IMR-90 (cell line): ENCODE data around the gene TIMM29. TPM values are rescaled to one million over a fixed set of nuclear protein-coding genes. Genes with fewer than 3 reads are reported as not detected.

Experiments used
- ATAC-seq: fragments of 200-7000 bp; cut with Tn5 transposase; 2 replicates; pipeline ENCODE4 v1.9.1; 2020; ENCODE audit warnings: low read depth, mild to moderate bottlenecking, moderate library complexity
- BruUV-seq: library from RNA; stranded (reverse); fragments of 400-500 nt; replicated peaks from 2 replicates; lab custom pipeline; 2021; lab: Mats Ljungman, UMichigan
- CTCF ChIA-PET: fragments of 300-600 bp; formaldehyde crosslinking; extraction: SDS; loops from one replicate; lab custom pipeline; 2021; ENCODE audit warnings: antibody characterized with exemption; lab: Yijun Ruan, JAX
- POLR2A ChIA-PET: fragments of 300-600 bp; sonication (Branson Sonifier 250); formaldehyde crosslinking; loops from one replicate; lab custom pipeline; 2022; ENCODE audit warnings: antibody characterized with exemption; ENCODE audit not compliant: unreplicated experiment; lab: Charles Lee
- DNase-seq: peaks from one replicate; pipeline ENCODE4 v3.0.0; 2013
- H2AFZ ChIP-seq: replicated peaks from 2 replicates; pipeline ENCODE3; 2013; ENCODE audit warnings: low read length, mild to moderate bottlenecking; ENCODE audit not compliant: poor library complexity
- H2AK5ac ChIP-seq: 2 replicates; pipeline ENCODE4 v1.6.1; 2013; ENCODE audit warnings: low read depth, low read length, inconsistent platforms
- H2AK9ac ChIP-seq: replicated peaks from 2 replicates; pipeline ENCODE3; 2013; ENCODE audit warnings: mild to moderate bottlenecking, low read depth, low read length, moderate library complexity; ENCODE audit not compliant: poor library complexity
- H2BK120ac ChIP-seq: 2 replicates; pipeline ENCODE4 v1.6.1; 2013; ENCODE audit warnings: low read depth, low read length, inconsistent platforms
- H2BK15ac ChIP-seq: 3 replicates; pipeline ENCODE4 v1.6.1; 2013; ENCODE audit warnings: low read depth, low read length, inconsistent platforms
- H2BK20ac ChIP-seq: 2 replicates; pipeline ENCODE4 v1.6.1; 2013; ENCODE audit warnings: low read depth, mild to moderate bottlenecking, inconsistent platforms, low read length, moderate library complexity
- H2BK5ac ChIP-seq: 2 replicates; pipeline ENCODE4 v1.6.1; 2013; ENCODE audit warnings: mild to moderate bottlenecking, low read depth, low read length, inconsistent platforms; ENCODE audit not compliant: poor library complexity, severe bottlenecking
- H3K14ac ChIP-seq: replicated peaks from 2 replicates; pipeline ENCODE4 v1.6.1; 2013; ENCODE audit warnings: low read depth, low read length, inconsistent platforms
- H3K18ac ChIP-seq: 2 replicates; pipeline ENCODE4 v1.6.1; 2013; ENCODE audit warnings: low read depth, low read length, control low read depth
- H3K23ac ChIP-seq: 2 replicates; pipeline ENCODE4 v1.6.1; 2013; ENCODE audit warnings: low read depth, low read length, inconsistent platforms
- H3K27ac ChIP-seq: 2 replicates; pipeline ENCODE4 v1.5.1; 2013; ENCODE audit warnings: mild to moderate bottlenecking, control low read depth, low read length; ENCODE audit not compliant: insufficient read depth
- H3K27me3 ChIP-seq: 2 replicates; pipeline ENCODE4 v1.6.1; 2013; ENCODE audit warnings: low read length; ENCODE audit not compliant: control insufficient read depth, insufficient read depth
- H3K36me3 ChIP-seq: 2 replicates; pipeline ENCODE4 v1.6.1; 2013; ENCODE audit warnings: low read length, mixed read lengths; ENCODE audit not compliant: control insufficient read depth, insufficient read depth
- H3K4ac ChIP-seq: 2 replicates; pipeline ENCODE4 v1.6.1; 2013; ENCODE audit warnings: low read depth, low read length, inconsistent platforms
- H3K4me1 ChIP-seq: 2 replicates; pipeline ENCODE4 v1.6.1; 2013; ENCODE audit warnings: low read length, mixed read lengths; ENCODE audit not compliant: control insufficient read depth, insufficient read depth
- H3K4me2 ChIP-seq: 2 replicates; pipeline ENCODE4 v1.6.1; 2013; ENCODE audit warnings: low read depth, mild to moderate bottlenecking, control low read depth, low read length, moderate library complexity
- H3K4me3 ChIP-seq: 2 replicates; pipeline ENCODE4 v1.5.1; 2013; ENCODE audit warnings: low read depth, mild to moderate bottlenecking, control low read depth, low read length, moderate library complexity; ENCODE audit not compliant: insufficient read depth
- H3K56ac ChIP-seq: 2 replicates; pipeline ENCODE4 v1.6.1; 2013; ENCODE audit warnings: low read length, inconsistent platforms; ENCODE audit not compliant: insufficient read depth; ENCODE audit errors: extremely low read depth
- H3K79me1 ChIP-seq, 2 experiments: 2 replicates each; pipeline ENCODE4 v1.6.1; 2013; ENCODE audit warnings: low read length in 2 of 2, inconsistent platforms in 1 of 2, low read depth in 1 of 2
- H3K9ac ChIP-seq: 2 replicates; pipeline ENCODE4 v1.6.1; 2013; ENCODE audit warnings: low read depth, low read length, control low read depth
- H3K9me1 ChIP-seq: 2 replicates; pipeline ENCODE4 v1.6.1; 2013; ENCODE audit warnings: low read length, inconsistent platforms; ENCODE audit not compliant: insufficient read depth
- H3K9me3 ChIP-seq: 2 replicates; pipeline ENCODE4 v1.6.1; 2013; ENCODE audit warnings: low read length; ENCODE audit not compliant: control insufficient read depth, insufficient read depth
- H4K20me1 ChIP-seq: 2 replicates; pipeline ENCODE4 v1.6.1; 2013; ENCODE audit warnings: low read length, inconsistent platforms; ENCODE audit not compliant: insufficient read depth
- H4K5ac ChIP-seq: 2 replicates; pipeline ENCODE4 v1.6.1; 2013; ENCODE audit warnings: mild to moderate bottlenecking, low read depth, low read length, control low read depth
- H4K8ac ChIP-seq, 2 experiments: 2 replicates each; pipeline ENCODE4 v1.6.1; 2013; ENCODE audit warnings: low read depth in 2 of 2, low read length in 2 of 2, control low read depth in 1 of 2, inconsistent platforms in 1 of 2
- H4K91ac ChIP-seq: 2 replicates; pipeline ENCODE4 v1.6.1; 2013; ENCODE audit warnings: low read depth, low read length, inconsistent platforms; ENCODE audit not compliant: insufficient read depth
- BHLHE40 ChIP-seq: fragments of 150-350 bp; IDR thresholded peaks from 2 replicates; pipeline ENCODE4 v1.6.1; 2016; ENCODE audit warnings: mild to moderate bottlenecking, low read depth, low read length
- CEBPB ChIP-seq: IDR thresholded peaks from 2 replicates; pipeline ENCODE4 v1.6.1; 2012; ENCODE audit warnings: low read depth, low read length, improper control_type of control experiment
- CHD1 ChIP-seq: IDR thresholded peaks from 2 replicates; pipeline ENCODE4 v1.6.1; 2012; ENCODE audit warnings: low read depth, low read length, improper control_type of control experiment
- CTCF ChIP-seq: conservative IDR thresholded peaks from 2 replicates; pipeline ENCODE4 v1.5.1; 2012; ENCODE audit warnings: mild to moderate bottlenecking, low read depth, low read length, improper control_type of control experiment
- ELK1 ChIP-seq: fragments of 150-350 bp; IDR thresholded peaks from 2 replicates; pipeline ENCODE4 v1.6.1; 2016; ENCODE audit warnings: low read depth, mild to moderate bottlenecking, low read length, moderate library complexity, borderline replicate concordance
- MAFK ChIP-seq: IDR thresholded peaks from 2 replicates; pipeline ENCODE4 v1.6.1; 2012; ENCODE audit warnings: low read depth, low read length, improper control_type of control experiment
- MAZ ChIP-seq: IDR thresholded peaks from 2 replicates; pipeline ENCODE4 v1.6.1; 2012; ENCODE audit warnings: low read depth, mild to moderate bottlenecking, low read length, improper control_type of control experiment, moderate library complexity, borderline replicate concordance
- POLR2A ChIP-seq: IDR thresholded peaks from 2 replicates; pipeline ENCODE4 v1.6.1; 2012; ENCODE audit warnings: mild to moderate bottlenecking, low read depth, low read length
- RAD21 ChIP-seq: IDR thresholded peaks from 2 replicates; pipeline ENCODE4 v1.6.1; 2012; ENCODE audit warnings: low read length, improper control_type of control experiment
- RFX5 ChIP-seq: IDR thresholded peaks from 2 replicates; pipeline ENCODE4 v1.8.0; 2012; ENCODE audit warnings: low read depth, mild to moderate bottlenecking, low read length, moderate library complexity
- WGBS, 2 experiments: methylation state at CpG; one replicate each; pipeline versions ENCODE4 v1.1.5 to v1.1.7; 2013; ENCODE audit warnings: missing lambda C conversion rate in 2 of 2; ENCODE audit not compliant: insufficient read length in 1 of 2; ENCODE audit errors: extremely low coverage in 2 of 2; 5-methylcytosine and 5-hydroxymethylcytosine counted together
- dilution Hi-C: fragments of 300-500 bp; cut with HindIII; formaldehyde crosslinking; loops from one replicate; pipeline ENCODE4 v1.14.3; 2018; ENCODE audit warnings: low sequenced_read_pairs; ENCODE audit not compliant: unreplicated experiment
- in situ Hi-C: fragments of 300-500 bp; cut with MboI; formaldehyde crosslinking; loops from 3 replicates; pipeline ENCODE4 v1.14.3; 2019; ENCODE audit warnings: low sequenced_read_pairs, inconsistent platforms, mixed read lengths
- intact Hi-C: fragments of 100-400 bp; cut with micrococcal nuclease; formaldehyde crosslinking; loops from 2 replicates; pipeline ENCODE4 v1.10.0; 2022
- polyA plus RNA-seq, 3 experiments: library from polyadenylated mRNA; depleted of rRNA; stranded (reverse); fragments of >200 nt; gene quantifications; 2 replicates each; pipeline ENCODE4 v1.2.3, GENCODE V29; 2012; ENCODE audit warnings: low replicate concordance in 1 of 3
- total RNA-seq: library from RNA; depleted of rRNA; stranded (reverse); fragments of >200 nt; gene quantifications from 2 replicates; pipeline ENCODE4 v1.2.3, GENCODE V29; 2012

The TIMM29 gene
- total and polyA plus RNA-seq, 2 of the 4 experiments (the other 2 are of a cell fraction): 9.3 to 13.4 TPM

- peaks cover 54% of the 10 kb centered on the region for H3K36me3 ChIP-seq
- 94% methylated on average over 12 of the region's 18 CpGs; no CpG with 5 or more reads in 1 of the 2 experiments for WGBS, 2 experiments
- H3K27ac ChIP-seq: no peak overlapping the region
- no peak overlapping the region for H2AK5ac ChIP-seq
- peaks cover 9 to 32% of the 10 kb centered on the region in 2 experiments; a peak in 3 of 4 replicates for H3K79me1 ChIP-seq
- no peak overlapping the region for H3K18ac ChIP-seq
- H2AFZ ChIP-seq: no peak overlapping the region
- H3K9me1 ChIP-seq: no peaks in the 10 kb centered on the region
- no peak overlapping the region for H4K5ac ChIP-seq
- no TSS peak for BruUV-seq
- H3K9ac ChIP-seq: no peak overlapping the region
- peaks cover 14% of the 10 kb centered on the region for H4K20me1 ChIP-seq
- H3K14ac ChIP-seq: no peak overlapping the region
- no peak for ATAC-seq
- H2AK9ac ChIP-seq: no peak overlapping the region
- H3K4ac ChIP-seq: no peak overlapping the region
- POLR2A ChIA-PET: no interaction called here
- H3K4me3 ChIP-seq: no peak overlapping the region
- H2BK5ac ChIP-seq: no peak overlapping the region
- in situ Hi-C loops (no loop called here), dilution Hi-C loops (no loop called here), intact Hi-C loops (no loop called here)
- no peak for TF ChIP-seq RAD21
- TF ChIP-seq CHD1: no peak
- no peak for TF ChIP-seq MAFK
- TF ChIP-seq CEBPB: no peak
- TF ChIP-seq CTCF: no peak
- TF ChIP-seq BHLHE40: no peak
- TF ChIP-seq MAZ: no peak
- TF ChIP-seq RFX5: no peak
- TF ChIP-seq ELK1: no peak
- no peak for TF ChIP-seq POLR2A
- H4K91ac ChIP-seq: no peak overlapping the region
- H3K27me3 ChIP-seq: no peaks in the 10 kb centered on the region
- H2BK120ac ChIP-seq: no peak overlapping the region
- H3K56ac ChIP-seq: no peak overlapping the region
- H4K8ac ChIP-seq: no peak overlapping the region
- H3K23ac ChIP-seq: no peak overlapping the region
- peaks cover 12% of the 10 kb centered on the region for H3K4me1 ChIP-seq
- DNase-seq: no peak
- CTCF ChIA-PET: no interaction called here
- no peak overlapping the region for H3K4me2 ChIP-seq
- no peaks in the 10 kb centered on the region for H3K9me3 ChIP-seq
- no peak overlapping the region for H2BK20ac ChIP-seq
- no peak overlapping the region for H2BK15ac ChIP-seq
Measured at GRCh38 chr19:10912619-10913018, 16.0 kb upstream of the TIMM29 start.
